ENCODE measurements around the gene RAB28.
"Not testable (repeated sequence)": the region's sequence is repeated elsewhere in the genome, so short reads cannot be mapped to it uniquely, and the experiment has no call there.

RAB28 gene

GRCh38 chr4:13445841-13446790 is 38.0 kb downstream of the RAB28 start:
- no peak for DNase-seq

GRCh38 chr4:13441506-13441905 is 42.6 kb downstream of the RAB28 start:
- no peak for DNase-seq

GRCh38 chr4:13436962-13437361 is 47.2 kb downstream of the RAB28 start:
- DNase-seq = no peak

GRCh38 chr4:13432453-13432852 is 51.7 kb downstream of the RAB28 start:
- no peak for DNase-seq

GRCh38 chr4:13430834-13431568 is 53.1 kb downstream of the RAB28 start:
- no peak for DNase-seq

GRCh38 chr4:13427599-13428325 is 56.4 kb downstream of the RAB28 start:
- DNase-seq = no peak

DNA sequence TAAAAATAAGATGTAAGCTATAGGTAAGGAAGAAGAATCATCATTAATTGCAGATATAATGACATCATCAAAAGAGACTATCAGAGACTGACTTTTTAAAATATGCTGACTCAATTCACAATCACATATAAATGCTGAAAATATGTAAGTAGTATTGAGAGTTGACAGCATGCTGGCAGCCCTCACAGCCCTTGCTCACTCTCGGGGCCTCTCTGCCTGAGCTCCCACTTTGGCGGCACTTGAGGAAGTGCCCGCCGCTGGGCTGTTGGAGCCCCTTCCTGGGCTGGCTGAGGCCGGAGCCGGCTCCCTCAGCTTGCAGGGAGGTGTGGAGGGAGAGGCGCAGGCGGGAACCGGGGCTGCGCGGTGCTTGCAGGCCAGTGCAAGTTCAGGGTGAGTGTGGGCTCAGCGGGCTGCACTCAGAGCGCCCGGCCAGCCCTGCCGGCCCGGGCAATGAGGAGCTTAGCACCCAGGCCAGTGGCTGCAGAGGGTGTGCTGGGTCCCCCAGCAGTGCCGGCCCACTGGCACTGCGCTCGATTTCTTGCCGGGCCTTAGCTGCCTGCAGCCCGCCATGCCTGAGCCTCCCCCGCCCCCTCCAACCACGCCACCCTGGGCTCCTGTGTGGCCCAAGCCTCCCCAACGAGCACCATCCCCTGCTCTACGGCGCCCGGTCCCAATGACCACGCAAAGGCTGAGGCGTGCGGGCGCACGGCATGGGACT is 68.9 kb downstream of the RAB28 start:
- DNase-seq = no peak

DNA sequence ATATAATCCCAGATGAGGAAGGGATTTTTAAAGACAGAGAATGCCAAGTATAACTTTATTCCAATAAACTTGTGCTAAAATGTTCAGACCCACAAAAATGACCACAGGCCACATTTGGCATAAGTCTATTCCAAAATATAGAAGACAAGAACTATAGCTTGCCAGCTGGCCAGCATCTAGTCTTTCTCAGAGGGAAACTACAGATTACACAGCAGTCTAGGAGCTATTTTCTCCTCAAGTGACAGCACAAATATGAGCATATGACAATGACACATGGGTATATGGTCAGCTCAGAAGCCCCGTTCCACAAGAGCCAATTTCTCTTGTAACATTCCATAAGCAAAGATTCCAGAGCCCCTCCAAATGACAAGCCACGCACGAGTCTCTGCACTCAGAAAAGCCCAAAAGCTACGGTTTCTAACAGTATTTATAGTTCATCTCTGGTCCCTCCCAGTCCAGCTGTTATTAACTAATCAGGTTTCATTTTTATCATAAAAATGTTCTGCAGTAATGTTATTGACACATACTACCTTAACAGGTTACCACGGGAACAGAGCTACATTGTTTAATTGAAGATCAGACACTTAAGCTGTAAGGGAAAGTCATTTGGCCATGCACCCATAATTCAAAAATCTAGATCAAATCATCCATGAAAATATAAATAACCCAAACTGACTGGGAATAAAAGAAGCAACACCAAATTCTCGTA is 70.3 kb downstream of the RAB28 start:
- DNase-seq = no peak

GRCh38 chr4:13411942-13412341 is 72.2 kb downstream of the RAB28 start:
- no peak for DNase-seq

DNA sequence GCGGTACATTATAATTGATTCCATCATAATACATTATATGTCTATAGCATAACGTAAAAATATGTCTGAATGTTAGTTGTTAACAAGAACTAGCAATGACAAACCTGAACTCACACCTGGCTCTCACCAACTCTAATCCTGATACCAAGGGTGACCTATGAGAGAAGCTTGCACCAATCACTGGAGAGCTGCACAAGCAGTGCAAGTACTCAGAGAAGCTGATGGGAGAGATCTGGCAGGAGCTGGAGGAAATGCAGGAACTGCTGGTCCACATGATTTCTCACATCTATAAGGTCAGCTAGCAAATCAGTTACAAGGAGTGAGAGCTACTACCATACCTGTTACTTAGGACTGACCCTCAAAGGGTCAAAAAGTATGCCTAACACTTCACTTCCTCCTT is 74.8 kb downstream of the RAB28 start:
- DNase-seq = no peak

DNA sequence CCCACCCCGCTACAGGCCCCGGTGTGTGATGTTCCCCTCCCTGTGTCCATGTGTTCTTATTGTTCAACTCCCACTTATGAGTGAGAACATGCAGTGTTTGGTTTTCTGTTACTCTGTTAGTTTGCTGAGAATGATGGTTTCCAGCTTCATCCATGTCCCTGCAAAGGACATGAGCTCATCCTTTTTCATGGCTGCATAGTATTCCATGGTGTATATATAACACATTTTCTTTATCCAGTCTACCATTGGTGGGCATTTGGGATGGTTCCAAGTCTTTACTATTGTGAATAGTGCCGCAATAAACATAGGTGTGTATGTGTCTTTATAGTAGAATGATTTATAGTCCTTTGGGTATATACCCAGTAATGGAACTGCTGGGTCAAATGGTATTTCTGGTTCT is 78.0 kb downstream of the RAB28 start:
- not testable (repeated sequence) for DNase-seq

DNA sequence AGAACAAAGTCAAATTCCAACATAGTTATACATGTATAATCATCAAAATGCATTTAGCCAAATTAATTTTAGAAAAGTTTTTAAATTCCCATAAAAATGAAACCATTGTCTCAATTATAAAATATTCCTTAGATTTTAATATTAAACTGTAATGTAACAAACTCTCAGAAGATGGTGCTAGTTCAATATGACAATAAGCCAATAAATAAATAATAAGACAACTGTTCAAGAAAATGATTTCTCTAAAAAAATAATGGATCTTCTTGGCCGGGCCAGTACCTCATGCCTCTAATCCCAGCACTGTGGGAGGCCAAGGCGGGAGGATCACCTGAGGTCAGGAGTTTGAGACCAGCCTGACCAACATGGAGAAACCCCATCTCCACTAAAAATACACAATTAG is 80.3 kb downstream of the RAB28 start:
- DNase-seq = no peak

GRCh38 chr4:13403326-13403725 is 80.8 kb downstream of the RAB28 start:
- no peak for DNase-seq

- no peak for DNase-seq
These were observed 84.9 kb downstream of the RAB28 start for GRCh38 chr4:13399257-13399656.

- DNase-seq = no peak
These were observed 88.0 kb downstream of the RAB28 start for GRCh38 chr4:13396161-13396560.

DNA sequence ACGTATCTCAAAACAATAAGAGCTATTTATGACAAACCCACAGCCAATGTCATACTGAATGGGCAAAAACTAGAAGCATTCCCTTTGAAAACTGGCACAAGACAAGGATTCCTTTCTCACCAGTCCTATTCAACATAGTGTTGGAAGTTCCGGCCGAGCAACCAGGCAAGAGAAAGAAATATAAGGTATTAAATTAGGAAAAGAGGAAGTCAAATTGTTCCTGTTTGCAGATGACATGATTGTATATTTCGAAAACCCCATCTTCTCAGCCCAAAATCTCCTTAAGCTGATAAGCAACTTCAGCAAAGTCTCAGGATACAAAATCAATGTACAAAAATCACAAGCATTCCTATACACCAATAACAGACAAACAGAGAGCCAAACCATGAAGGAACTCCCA is 94.2 kb downstream of the RAB28 start:
- not testable (repeated sequence) for DNase-seq

- DNase-seq = no peak
These were observed 97.6 kb downstream of the RAB28 start for GRCh38 chr4:13386405-13387107.

DNA sequence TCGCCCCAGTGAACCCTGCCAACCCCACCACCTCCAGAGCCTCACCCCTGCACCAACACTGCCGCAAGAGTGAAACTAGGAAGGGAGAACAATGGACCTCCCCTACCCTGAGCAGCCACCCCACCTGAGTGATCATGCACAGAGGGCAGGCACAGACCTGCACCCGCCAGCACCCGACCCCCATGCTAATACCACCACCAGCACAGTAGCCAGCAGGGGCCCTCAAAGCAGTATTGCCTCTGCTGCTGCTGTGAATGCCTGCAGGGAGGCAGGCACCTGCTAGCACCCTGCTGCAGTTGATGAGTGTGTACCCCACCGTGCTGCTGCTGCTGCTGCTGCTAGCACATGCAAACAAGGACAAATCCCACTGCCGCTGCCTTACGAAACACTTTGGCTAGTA is 100.1 kb downstream of the RAB28 start:
- no peak for DNase-seq

GRCh38 chr4:13378973-13379759 is 105.0 kb downstream of the RAB28 start:
- no peak for DNase-seq

- DNase-seq = no peak
These were observed 113.1 kb downstream of the RAB28 start for GRCh38 chr4:13371048-13371447.

DNA sequence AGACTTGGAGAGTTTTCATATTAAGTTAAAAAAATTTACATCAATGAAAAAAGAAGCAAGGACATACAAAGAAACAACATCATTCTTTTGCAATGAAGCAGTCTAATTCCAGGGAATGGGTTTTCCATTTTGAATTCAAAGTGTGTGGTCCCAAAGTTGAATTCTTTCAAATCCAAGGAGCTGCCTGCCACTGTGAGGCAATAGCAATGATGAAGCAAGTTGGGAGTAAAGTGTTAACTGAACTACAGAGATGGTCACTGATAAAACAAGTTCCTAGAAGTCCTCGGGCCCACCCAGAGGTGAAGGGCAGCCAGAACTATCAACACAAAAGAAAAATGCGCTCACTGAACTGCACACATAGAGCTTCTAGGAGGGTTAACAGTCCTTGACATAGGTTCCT is 115.9 kb downstream of the RAB28 start:
- DNase-seq = no peak

Data from DMS79 treated with DMSO at 0.1 percent for 48 hours (cell line).